Measurements from ENCODE around the gene SIX1. TPM values are rescaled to one million over a fixed set of nuclear protein-coding genes. Genes with fewer than 3 reads are reported as not detected.

SIX1 gene
- total RNA-seq, 2 donors from 2014 or later = 23.5 to 25.0 TPM

GRCh38 chr14:60616461-60616959, 32.8 kb downstream of the SIX1 start:
- H3K9me3 ChIP-seq = no peaks in the 10 kb centered on the region
- 22% methylated on average over 11 of the region's 11 CpGs for WGBS
- peak overlapping the region in 1 of 2 donors; percentile 12 for H3K4me3 ChIP-seq
- H3K36me3 ChIP-seq = no peaks in the 10 kb centered on the region
- intact Hi-C loops (cut with DNase I) = no loop called here
- H3K4me1 ChIP-seq (replicated peaks) = peaks cover 8% of the 10 kb centered on the region
- no peaks in the 10 kb centered on the region for H3K27me3 ChIP-seq (replicated peaks; ENCODE audit: insufficient read depth)
- peak; percentile 46 for DNase-seq (ENCODE audit: low spot score)
- H3K27ac ChIP-seq = peak overlapping the region; percentile 71 to 80
- TF ChIP-seq POLR2AphosphoS5 (IDR thresholded peaks at IDR 0.05) (peak; percentile 65), POLR2A (IDR thresholded peaks at IDR 0.05) (no peak), CTCF (IDR thresholded peaks at IDR 0.05) (no peak)

DNA sequence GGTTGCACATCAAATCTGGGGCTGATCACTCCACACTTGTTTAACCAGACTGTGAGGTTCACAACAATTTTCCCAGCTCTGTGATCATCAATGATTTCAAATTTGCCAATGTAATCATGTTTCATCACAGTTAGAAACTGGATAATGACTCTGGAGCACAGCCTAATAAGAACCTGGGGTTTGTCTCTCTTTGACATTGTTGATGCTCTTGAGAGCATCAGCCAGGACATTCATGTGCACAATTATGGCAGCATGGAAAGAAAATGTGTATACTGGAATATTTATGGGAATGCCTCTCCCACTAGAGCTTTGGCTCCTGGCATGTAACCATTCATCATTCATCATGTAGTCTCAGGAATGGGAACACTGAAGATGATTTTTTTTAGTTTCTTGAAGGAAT, 47.0 kb downstream of the SIX1 start:
- intact Hi-C loops (cut with DNase I) = no loop called here

GRCh38 chr14:60599727-60600126, 49.5 kb downstream of the SIX1 start:
- TF ChIP-seq POLR2A (IDR thresholded peaks at IDR 0.05) (no peak), CTCF (IDR thresholded peaks at IDR 0.05) (no peak), POLR2AphosphoS5 (IDR thresholded peaks at IDR 0.05) (no peak)
- no peaks in the 10 kb centered on the region for H3K9me3 ChIP-seq
- H3K36me3 ChIP-seq = no peaks in the 10 kb centered on the region
- no peak for DNase-seq (ENCODE audit: low spot score)
- no peak overlapping the region for H3K27ac ChIP-seq
- no peak overlapping the region for H3K4me3 ChIP-seq
- H3K4me1 ChIP-seq (replicated peaks) = no peaks in the 10 kb centered on the region
- no peaks in the 10 kb centered on the region for H3K27me3 ChIP-seq (replicated peaks; ENCODE audit: insufficient read depth)
- intact Hi-C loops (cut with DNase I) = no loop called here

More for the DNA sequence above, 47.0 kb downstream of the SIX1 start:
- Histone ChIP-seq H3K27me3 (replicated peaks; ENCODE audit: insufficient read depth) (no peaks in the 10 kb centered on the region), H3K27ac (no peak overlapping the region), H3K4me3 (no peak overlapping the region), H3K36me3 (no peaks in the 10 kb centered on the region), H3K4me1 (replicated peaks) (no peaks in the 10 kb centered on the region), H3K9me3 (no peaks in the 10 kb centered on the region)
- DNase-seq (ENCODE audit: low spot score) = no peak
- no peak for TF ChIP-seq POLR2AphosphoS5 (IDR thresholded peaks at IDR 0.05)
- no peak for TF ChIP-seq POLR2A (IDR thresholded peaks at IDR 0.05)
- no peak for TF ChIP-seq CTCF (IDR thresholded peaks at IDR 0.05)

DNA sequence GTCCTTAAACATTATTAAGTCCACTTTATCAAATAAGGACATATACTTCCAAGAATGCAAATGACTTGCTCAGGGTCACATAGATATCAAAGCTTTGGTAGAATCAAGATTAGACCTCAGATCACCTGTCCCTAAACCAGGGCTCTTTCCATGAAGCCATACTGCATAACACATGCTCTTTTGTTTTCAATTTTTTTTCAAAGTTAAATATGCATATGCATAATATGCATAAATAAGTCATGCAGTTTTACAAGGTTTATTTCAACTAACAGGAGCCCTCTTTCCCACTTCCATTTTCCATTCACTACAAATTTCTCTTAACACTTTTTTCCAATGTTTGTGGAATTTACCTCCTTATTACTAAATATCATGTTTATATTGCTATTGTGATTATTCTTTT, 53.1 kb downstream of the SIX1 start:
- intact Hi-C loops (cut with DNase I) = no loop called here
- H3K27me3 ChIP-seq (replicated peaks; ENCODE audit: insufficient read depth) = no peaks in the 10 kb centered on the region
- no peaks in the 10 kb centered on the region for H3K4me1 ChIP-seq (replicated peaks)
- no peaks in the 10 kb centered on the region for H3K9me3 ChIP-seq
- TF ChIP-seq POLR2AphosphoS5 (IDR thresholded peaks at IDR 0.05) (no peak), POLR2A (IDR thresholded peaks at IDR 0.05) (no peak), CTCF (IDR thresholded peaks at IDR 0.05) (no peak)
- no peak for DNase-seq (ENCODE audit: low spot score)
- no peaks in the 10 kb centered on the region for H3K36me3 ChIP-seq
- no peak overlapping the region for H3K27ac ChIP-seq
- no peak overlapping the region for H3K4me3 ChIP-seq

GRCh38 chr14:60594062-60594461, 55.2 kb downstream of the SIX1 start:
- intact Hi-C loops (cut with DNase I) = no loop called here
- Histone ChIP-seq H3K27ac (no peak overlapping the region), H3K4me3 (no peak overlapping the region), H3K36me3 (no peaks in the 10 kb centered on the region), H3K4me1 (replicated peaks) (no peaks in the 10 kb centered on the region), H3K27me3 (replicated peaks; ENCODE audit: insufficient read depth) (no peaks in the 10 kb centered on the region), H3K9me3 (no peaks in the 10 kb centered on the region)
- DNase-seq (ENCODE audit: low spot score) = no peak
- TF ChIP-seq POLR2A (IDR thresholded peaks at IDR 0.05) = no peak
- no peak for TF ChIP-seq POLR2AphosphoS5 (IDR thresholded peaks at IDR 0.05)
- no peak for TF ChIP-seq CTCF (IDR thresholded peaks at IDR 0.05)
- 70% methylated on average over 3 of the region's 3 CpGs for WGBS
